B cell (primary cell): ENCODE results near the gene ST6GALNAC3. TPM values are rescaled to one million over a fixed set of nuclear protein-coding genes. Genes with fewer than 3 reads are reported as not detected.

Source experiments
- ATAC-seq: fragments of 200-7000 bp; cut with Tn5 transposase; one replicate; pipeline ENCODE4 v1.10.0; 2021; ENCODE audit warnings: low read depth, mild to moderate bottlenecking, moderate number of reproducible peaks, moderate library complexity
- CTCF ChIA-PET: fragments of 350-600 bp; sonication (Branson Sonifier 250); formaldehyde crosslinking; loops from one replicate; lab custom pipeline; 2021; ENCODE audit warnings: antibody characterized with exemption, inconsistent platforms; lab: Charles Lee
- POLR2A ChIA-PET: fragments of 350-600 bp; sonication (Branson Sonifier 250); formaldehyde crosslinking; loops from one replicate; lab custom pipeline; 2021; ENCODE audit warnings: antibody characterized with exemption; lab: Charles Lee
- DNase-seq: peaks from one replicate; pipeline ENCODE4 v3.0.0; 2013
- H2AFZ ChIP-seq: 2 replicates; pipeline ENCODE4 v1.6.1; 2012; ENCODE audit warnings: mild to moderate bottlenecking, low read depth, low read length; ENCODE audit not compliant: insufficient read depth, poor library complexity, severe bottlenecking
- H3K27ac ChIP-seq, 2 donors: 1 replicate in 1 of 2; 2 replicates in 1 of 2; pipeline ENCODE4 v1.5.1; 2012 to 2013; ENCODE audit warnings: low read length in 2 of 2, mild to moderate bottlenecking in 2 of 2, moderate library complexity in 1 of 2
- H3K27me3 ChIP-seq, 4 experiments: fragments of 200-600 bp in 1 of 4; sonication (generic) in 1 of 4; replicated peaks in 1 of 4; 1 replicate in 2 of 4; 2 replicates in 2 of 4; pipeline versions ENCODE4 v1.6.1 to v1.7.0; 2013 to 2016; ENCODE audit warnings: low read length in 3 of 4, mild to moderate bottlenecking in 2 of 4, mixed read lengths in 1 of 4, moderate library complexity in 1 of 4; ENCODE audit not compliant: insufficient read depth in 4 of 4, control insufficient read depth in 3 of 4; ENCODE audit errors: control extremely low read depth in 1 of 4
- H3K36me3 ChIP-seq, 2 experiments: replicated peaks in 1 of 2; 1 replicate in 1 of 2; 2 replicates in 1 of 2; pipeline versions ENCODE4 v1.6.1 to v1.7.1; 2013; ENCODE audit warnings: low read length in 1 of 2; ENCODE audit not compliant: insufficient read depth in 2 of 2, control insufficient read depth in 1 of 2; ENCODE audit errors: control extremely low read depth in 1 of 2, extremely low read depth in 1 of 2
- H3K4me1 ChIP-seq, 2 donors: fragments of 200-600 bp in 1 of 2; sonication (generic) in 1 of 2; 1 replicate in 1 of 2; 2 replicates in 1 of 2; pipeline versions ENCODE4 v1.5.1 to v1.6.1; 2013 to 2017; ENCODE audit warnings: low read length in 2 of 2; ENCODE audit not compliant: control insufficient read depth in 2 of 2, insufficient read depth in 2 of 2
- H3K4me2 ChIP-seq: replicated peaks from 2 replicates; pipeline ENCODE3; 2012; ENCODE audit warnings: mild to moderate bottlenecking, low read depth, low read length; ENCODE audit not compliant: poor library complexity, severe bottlenecking
- H3K4me3 ChIP-seq, 5 experiments: fragments of 200-600 bp in 1 of 5; sonication (generic) in 1 of 5; 1 replicate in 3 of 5; 2 replicates in 2 of 5; pipeline versions ENCODE4 v1.5.1 to v1.7.0; 2011 to 2016; ENCODE audit warnings: low read length in 4 of 5, mild to moderate bottlenecking in 4 of 5, low read depth in 2 of 5, control low read depth in 1 of 5, moderate library complexity in 1 of 5; ENCODE audit not compliant: insufficient read depth in 1 of 5; ENCODE audit errors: control extremely low read depth in 1 of 5, extremely low read depth in 1 of 5
- H3K79me2 ChIP-seq: fragments of 200-600 bp; sonication (generic); one replicate; pipeline ENCODE4 v1.6.0; 2016; ENCODE audit warnings: low read length; ENCODE audit not compliant: control insufficient read depth, insufficient read depth
- H3K9ac ChIP-seq: fragments of 200-600 bp; sonication (generic); 2 replicates; pipeline ENCODE4 v1.6.1; 2017; ENCODE audit warnings: mild to moderate bottlenecking, low read length, moderate library complexity
- H3K9me3 ChIP-seq, 3 donors: one replicate each; pipeline versions ENCODE4 v1.6.1 to v1.7.1; 2013; ENCODE audit warnings: low read length in 2 of 3; ENCODE audit not compliant: control insufficient read depth in 2 of 3, insufficient read depth in 1 of 3; ENCODE audit errors: control extremely low read depth in 1 of 3
- H4K20me1 ChIP-seq: 2 replicates; pipeline ENCODE4 v1.6.0; 2012; ENCODE audit warnings: mild to moderate bottlenecking, low read length; ENCODE audit not compliant: insufficient read depth, control insufficient read depth, poor library complexity, severe bottlenecking
- H3K27ac Mint-ChIP-seq: one replicate; pipeline ENCODE4 v1.8.0; 2021; ENCODE audit warnings: mixed read lengths
- H3K27me3 Mint-ChIP-seq: one replicate; pipeline ENCODE4 v1.8.0; 2021; ENCODE audit warnings: mixed read lengths
- H3K4me1 Mint-ChIP-seq: one replicate; pipeline ENCODE4 v1.8.0; 2021; ENCODE audit warnings: mixed read lengths
- H3K4me3 Mint-ChIP-seq: one replicate; pipeline ENCODE4 v1.8.0; 2021; ENCODE audit warnings: mixed read lengths
- H3K9me3 Mint-ChIP-seq: one replicate; pipeline ENCODE4 v1.8.0; 2022; ENCODE audit warnings: mixed read lengths; ENCODE audit not compliant: insufficient read depth
- CTCF ChIP-seq: fragments of 200-600 bp; IDR thresholded peaks from one replicate; pipeline ENCODE4 v1.8.0; 2022; ENCODE audit warnings: antibody characterized with exemption, mild to moderate bottlenecking
- EZH2 ChIP-seq: IDR thresholded peaks from 2 replicates; pipeline ENCODE4 v1.6.1; 2012; ENCODE audit warnings: borderline replicate concordance, low read depth, mild to moderate bottlenecking, moderate library complexity, low read length; ENCODE audit not compliant: insufficient read depth, poor library complexity, severe bottlenecking
- WGBS: methylation state at CpG from one replicate; pipeline ENCODE4 v1.1.5; 2013; ENCODE audit warnings: missing lambda C conversion rate; ENCODE audit not compliant: insufficient coverage; 5-methylcytosine and 5-hydroxymethylcytosine counted together
- intact Hi-C: fragments of 100-400 bp; cut with micrococcal nuclease; formaldehyde crosslinking; loops from one replicate; pipeline ENCODE4 v1.10.0; 2022
- polyA plus RNA-seq: library from polyadenylated mRNA; depleted of rRNA; stranded (reverse); fragments of >200 nt; gene quantifications from 2 replicates; pipeline ENCODE4 v1.2.3, GENCODE V29; 2012
- total RNA-seq, 2 donors: library from RNA; stranded (reverse); fragments of 120-200 nt in 1 of 2; gene quantifications; 1 replicate in 1 of 2; 2 replicates in 1 of 2; pipeline versions ENCODE4 v1.2.3 to v1.2.4, GENCODE V29; 2013 to 2022

The ST6GALNAC3 gene
- total and polyA plus RNA-seq, 2 donors (not counting 1 experiment from before 2014, with no cell fraction given): 3.0 to 17.3 TPM

GRCh38 chr1:76546354-76546933 lies 471.9 kb downstream of the ST6GALNAC3 start:
- H3K4me1 ChIP-seq: no peaks in the 10 kb centered on the region
- H2AFZ ChIP-seq: no peak overlapping the region
- ChIA-PET CTCF (no interaction called here), POLR2A (no interaction called here)
- no peak overlapping the region for H3K4me3 ChIP-seq
- no peak overlapping the region for H3K27ac ChIP-seq
- TF ChIP-seq EZH2 (no peak), CTCF (no peak)
- Mint-ChIP-seq H3K9me3 (no peaks in the 10 kb centered on the region), H3K4me3 (no peak overlapping the region), H3K27me3 (no peaks in the 10 kb centered on the region), H3K27ac (no peak overlapping the region), H3K4me1 (no peaks in the 10 kb centered on the region)
- WGBS: 65% methylated on average over 2 of the region's 3 CpGs
- H4K20me1 ChIP-seq: no peaks in the 10 kb centered on the region
- no peaks in the 10 kb centered on the region for H3K36me3 ChIP-seq
- H3K9ac ChIP-seq: no peak overlapping the region
- no peaks in the 10 kb centered on the region for H3K79me2 ChIP-seq
- ATAC-seq (no peak), DNase-seq (no peak)
- H3K27me3 ChIP-seq: no peaks in the 10 kb centered on the region
- H3K9me3 ChIP-seq: no peaks in the 10 kb centered on the region
- H3K4me2 ChIP-seq: no peak overlapping the region
- intact Hi-C loops: no loop called here

GRCh38 chr1:76547916-76548315 lies 473.4 kb downstream of the ST6GALNAC3 start:
- no peaks in the 10 kb centered on the region for H4K20me1 ChIP-seq
- H3K4me1 ChIP-seq: no peaks in the 10 kb centered on the region
- Mint-ChIP-seq H3K4me1 (no peaks in the 10 kb centered on the region), H3K9me3 (no peaks in the 10 kb centered on the region), H3K27ac (no peak overlapping the region), H3K27me3 (no peaks in the 10 kb centered on the region), H3K4me3 (no peak overlapping the region)
- H3K4me2 ChIP-seq: no peak overlapping the region
- no peaks in the 10 kb centered on the region for H3K27me3 ChIP-seq
- H3K9ac ChIP-seq: no peak overlapping the region
- H3K27ac ChIP-seq: no peak overlapping the region
- H2AFZ ChIP-seq: no peak overlapping the region
- H3K4me3 ChIP-seq: no peak overlapping the region
- H3K79me2 ChIP-seq: no peaks in the 10 kb centered on the region
- no peaks in the 10 kb centered on the region for H3K9me3 ChIP-seq
- TF ChIP-seq CTCF (no peak), EZH2 (no peak)
- intact Hi-C loops: no loop called here
- DNase-seq: no peak
- no peak for ATAC-seq
- CTCF ChIA-PET: no interaction called here
- no peaks in the 10 kb centered on the region for H3K36me3 ChIP-seq
- POLR2A ChIA-PET: no interaction called here
